HG02885 (cell line): ENCODE data around the gene OGG1.

Source experiments
- ATAC-seq: cut with Tn5 transposase; IDR thresholded peaks from one replicate; pipeline ENCODE4 v1.9.1; 2021; ENCODE audit warnings: mild to moderate bottlenecking; ENCODE audit not compliant: unreplicated experiment, poor library complexity

Gene OGG1

DNA sequence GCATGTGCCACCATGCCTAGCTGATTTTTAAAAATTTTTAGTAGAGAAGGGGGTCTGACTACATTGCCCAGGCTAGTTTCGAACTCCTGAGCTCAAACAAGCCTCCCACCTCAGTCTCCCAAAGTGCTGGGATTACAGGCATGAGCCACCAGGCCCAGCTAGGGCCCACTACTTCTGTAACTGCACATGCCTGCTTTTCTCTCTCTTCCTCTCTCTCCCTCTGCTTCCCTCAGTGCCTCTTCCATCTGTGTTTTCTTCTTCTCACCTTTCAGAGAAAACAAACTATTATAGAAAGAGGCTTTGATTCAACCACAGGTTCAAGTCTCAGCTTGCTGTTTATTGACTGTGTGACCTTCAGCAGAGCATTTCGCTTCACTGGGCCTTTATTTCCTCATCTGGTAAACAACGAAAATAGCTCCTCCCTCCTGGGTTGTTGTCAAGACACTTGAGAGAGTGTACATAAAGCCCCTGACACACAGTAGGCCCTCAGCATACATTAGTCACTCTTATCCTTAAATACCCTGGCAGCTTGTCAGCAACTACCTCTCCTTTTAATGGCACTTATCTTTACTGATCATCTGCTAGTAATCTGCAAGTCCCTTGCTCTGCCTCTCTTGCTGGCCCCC, 32.3 kb downstream of the OGG1 start:
- no peak for ATAC-seq

DNA sequence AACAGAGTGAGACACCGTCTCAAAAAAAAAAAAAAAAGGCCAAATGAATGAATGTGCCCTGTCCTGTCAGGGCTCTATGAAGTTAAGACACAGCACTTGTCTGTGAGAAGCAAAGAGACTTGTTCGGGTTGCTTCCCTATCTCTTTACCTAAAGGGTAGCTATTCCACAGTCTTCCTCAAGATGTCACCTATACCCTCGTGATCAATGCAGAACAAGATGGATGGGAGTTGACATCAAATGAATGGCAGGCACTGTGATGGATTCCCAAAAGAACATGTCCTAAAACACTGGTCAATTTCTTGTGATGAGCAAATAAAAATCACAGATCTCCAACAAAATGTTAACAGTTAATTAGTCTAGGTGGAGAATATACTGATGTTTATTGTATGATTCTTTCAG, 33.0 kb downstream of the OGG1 start:
- no peak for ATAC-seq

DNA sequence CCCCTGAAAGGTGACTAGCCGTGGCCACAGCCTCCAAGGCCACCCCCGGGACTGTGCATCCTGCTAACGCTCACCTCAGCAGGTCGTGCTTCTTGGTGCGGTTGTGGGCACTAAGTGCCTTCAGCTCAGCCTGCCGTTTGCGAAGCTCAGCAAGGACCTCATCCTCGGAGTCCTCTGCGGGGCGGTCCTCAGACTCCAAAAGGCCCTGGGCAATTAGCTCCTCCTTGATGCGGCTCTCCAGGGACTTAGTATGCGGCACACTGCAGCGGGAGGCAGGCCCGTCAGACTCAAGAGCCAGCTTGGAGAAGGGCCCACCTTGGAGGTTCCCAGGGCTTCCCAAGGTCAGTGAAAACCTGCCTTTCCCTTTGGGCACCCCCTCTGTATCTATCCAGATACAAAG, 34.2 kb downstream of the OGG1 start:
- ATAC-seq, result no peak

DNA sequence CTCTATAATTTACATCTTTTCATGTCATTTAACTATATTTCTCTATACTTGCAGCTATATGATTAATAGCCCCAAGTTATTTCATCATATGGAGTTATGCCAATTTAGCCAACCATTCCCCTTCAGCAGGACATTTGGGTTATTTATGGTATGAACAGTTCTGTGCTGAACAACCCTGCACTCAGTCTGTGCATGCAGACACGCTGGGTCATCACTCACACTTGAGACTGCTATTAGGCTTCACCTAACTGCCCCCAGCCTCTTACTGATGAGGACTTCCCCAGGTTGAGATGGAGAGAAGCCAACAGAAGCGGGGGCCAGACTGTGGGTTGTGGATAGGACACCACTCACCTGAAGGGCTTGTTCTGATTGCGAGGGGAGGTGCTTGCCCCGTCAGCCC, 35.2 kb downstream of the OGG1 start:
- no peak for ATAC-seq

DNA sequence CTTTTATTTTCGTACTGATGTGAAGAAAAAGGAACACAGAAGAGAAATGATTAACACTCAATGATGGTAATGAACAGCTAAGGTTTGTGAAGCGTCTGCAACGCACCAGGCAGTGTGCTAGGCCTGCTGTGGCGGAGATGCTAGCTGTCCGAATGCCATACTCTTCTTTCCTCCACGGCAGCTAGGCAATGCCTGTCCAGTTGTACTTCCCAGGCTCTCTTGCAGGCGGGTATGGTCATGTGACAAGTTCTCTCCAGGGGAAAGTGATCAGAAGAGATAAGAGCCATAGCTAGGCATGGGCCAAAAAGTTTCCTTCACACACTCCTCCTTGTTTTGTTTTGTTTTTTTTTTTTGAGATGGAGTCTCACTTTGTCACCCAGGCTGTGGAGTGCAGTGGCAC, 35.9 kb downstream of the OGG1 start:
- ATAC-seq, result no peak

DNA sequence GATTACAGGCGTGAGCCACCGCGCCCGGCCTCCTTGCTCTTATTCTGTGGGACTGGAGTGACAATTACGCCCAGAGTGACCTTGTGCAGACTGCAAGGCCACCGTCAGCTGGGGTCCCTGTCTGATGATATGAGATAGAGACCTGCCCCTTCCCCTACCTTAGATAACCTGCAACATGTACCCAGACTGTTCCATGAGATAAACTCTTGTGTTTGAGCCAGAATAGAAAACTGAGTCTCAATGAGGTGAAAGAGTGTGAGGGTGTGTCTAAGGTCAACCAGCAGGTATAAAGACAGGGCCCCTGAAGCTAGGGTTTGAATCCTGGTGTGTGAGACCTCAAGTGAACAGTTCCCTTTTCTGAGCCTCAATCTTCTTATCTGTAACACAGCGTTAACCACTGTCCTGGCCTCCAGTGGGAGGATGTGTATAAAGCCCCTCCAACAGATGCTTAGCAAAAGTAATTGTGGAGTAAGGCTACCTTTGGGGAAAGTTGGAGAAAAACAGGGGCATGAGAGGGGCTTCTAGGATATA, 36.5 kb downstream of the OGG1 start:
- no peak for ATAC-seq

DNA sequence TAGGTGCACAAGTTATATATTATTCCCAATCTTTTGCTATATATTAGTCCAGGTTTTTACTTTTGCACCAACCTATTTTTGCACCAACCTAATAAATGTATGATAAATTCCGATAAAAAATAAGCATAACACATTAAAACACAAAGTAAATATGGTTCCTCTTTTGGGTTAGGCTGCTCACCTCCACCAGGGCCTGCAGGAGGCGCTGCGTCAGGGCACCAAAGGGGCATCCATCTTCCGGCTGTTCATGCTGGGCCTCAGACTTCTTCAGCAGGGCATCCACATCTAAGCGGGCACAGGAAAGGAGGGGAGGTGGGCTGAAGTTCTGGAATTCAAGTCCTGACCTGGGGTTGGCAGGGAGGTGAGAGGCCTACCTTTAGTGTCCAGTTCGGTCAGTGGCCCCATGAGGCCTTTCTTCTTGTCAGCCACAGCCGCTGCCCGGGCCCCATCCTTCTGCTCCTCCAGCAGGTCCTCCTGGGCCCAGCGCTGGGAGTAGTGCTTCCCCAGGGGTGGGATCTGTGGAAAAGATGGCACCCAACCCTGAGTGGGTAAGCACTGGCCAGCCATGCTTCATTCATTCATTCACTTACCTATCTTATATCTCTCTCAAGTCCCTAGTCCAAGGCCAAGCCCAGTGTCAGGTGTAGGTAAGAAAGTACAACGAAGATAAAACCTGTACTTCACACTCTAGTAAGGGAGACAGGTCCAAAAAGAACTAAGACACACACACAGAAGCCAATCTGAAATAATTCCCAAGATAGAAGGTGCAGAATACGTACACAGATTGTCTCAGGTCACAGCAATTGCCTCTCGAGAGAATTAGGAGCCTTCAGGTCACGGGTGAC, 37.3 kb downstream of the OGG1 start:
- no peak for ATAC-seq

DNA sequence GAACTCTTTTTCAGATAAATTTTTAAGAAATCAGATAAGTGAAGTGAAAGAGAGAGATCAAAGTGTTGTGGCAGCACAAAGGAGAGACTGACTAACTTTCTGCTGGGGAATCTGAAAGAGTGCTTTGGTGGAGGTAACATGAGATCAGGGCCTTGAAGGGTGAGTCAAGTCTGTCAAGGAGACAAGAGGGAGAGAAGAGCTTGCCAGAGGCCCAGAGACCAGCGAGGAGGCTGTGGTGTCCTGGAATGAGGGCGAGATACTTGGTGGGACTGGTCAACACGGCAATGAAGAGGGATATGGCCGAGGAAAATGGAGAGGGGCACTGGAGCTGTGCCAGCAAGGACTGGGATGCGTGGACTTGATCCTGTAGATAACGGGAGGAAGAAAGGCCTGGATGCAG, 38.0 kb downstream of the OGG1 start:
- no peak for ATAC-seq

DNA sequence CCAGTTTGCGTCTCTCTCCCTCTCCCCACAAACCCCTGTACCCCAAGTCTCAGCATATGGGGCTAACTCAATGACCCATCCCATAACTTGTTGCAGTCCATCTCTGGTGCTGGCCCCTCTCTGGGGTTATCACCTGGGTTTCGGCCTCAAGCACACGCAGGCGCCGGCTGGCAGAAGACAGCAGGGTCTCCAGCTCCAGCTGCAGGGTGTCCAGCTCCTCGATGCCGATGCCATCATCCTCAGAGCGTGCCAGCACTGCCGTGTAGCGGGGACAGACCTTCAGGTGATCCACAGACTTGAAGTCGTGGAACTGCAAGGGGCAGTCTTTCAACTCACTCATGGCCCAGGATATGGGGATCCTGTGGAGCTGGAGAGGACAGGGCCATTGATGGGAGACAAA, 41.4 kb downstream of the OGG1 start:
- no peak for ATAC-seq

DNA sequence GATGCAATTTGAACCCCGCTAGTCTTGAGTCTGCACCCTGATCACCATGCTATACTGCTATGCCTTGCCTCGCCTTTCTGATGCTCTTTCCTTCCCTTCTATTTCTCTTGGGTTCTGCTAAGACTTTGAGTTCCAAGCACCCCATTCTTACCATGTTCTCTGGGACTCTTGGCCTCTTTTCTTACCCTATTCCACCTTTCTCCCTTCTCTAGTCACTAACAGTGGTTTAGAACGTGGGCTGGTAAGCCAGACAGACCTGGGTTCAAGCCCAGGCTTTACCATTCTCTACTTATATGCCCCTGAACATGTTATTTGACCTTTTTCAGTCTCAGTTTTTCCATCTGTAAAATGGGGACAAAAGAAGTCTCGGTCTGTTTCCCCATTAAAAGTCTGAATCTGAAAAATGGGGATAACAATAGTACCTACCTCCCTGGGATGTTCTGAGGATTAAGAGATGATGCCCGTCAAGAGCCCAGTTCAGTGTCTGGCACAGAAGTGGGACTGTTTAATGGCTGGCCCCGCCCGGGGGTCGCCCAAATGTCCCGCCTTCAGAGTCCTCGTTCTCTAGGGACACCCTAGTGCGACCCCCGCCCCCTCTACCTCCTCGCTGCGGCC, 42.1 kb downstream of the OGG1 start:
- ATAC-seq, result no peak

DNA sequence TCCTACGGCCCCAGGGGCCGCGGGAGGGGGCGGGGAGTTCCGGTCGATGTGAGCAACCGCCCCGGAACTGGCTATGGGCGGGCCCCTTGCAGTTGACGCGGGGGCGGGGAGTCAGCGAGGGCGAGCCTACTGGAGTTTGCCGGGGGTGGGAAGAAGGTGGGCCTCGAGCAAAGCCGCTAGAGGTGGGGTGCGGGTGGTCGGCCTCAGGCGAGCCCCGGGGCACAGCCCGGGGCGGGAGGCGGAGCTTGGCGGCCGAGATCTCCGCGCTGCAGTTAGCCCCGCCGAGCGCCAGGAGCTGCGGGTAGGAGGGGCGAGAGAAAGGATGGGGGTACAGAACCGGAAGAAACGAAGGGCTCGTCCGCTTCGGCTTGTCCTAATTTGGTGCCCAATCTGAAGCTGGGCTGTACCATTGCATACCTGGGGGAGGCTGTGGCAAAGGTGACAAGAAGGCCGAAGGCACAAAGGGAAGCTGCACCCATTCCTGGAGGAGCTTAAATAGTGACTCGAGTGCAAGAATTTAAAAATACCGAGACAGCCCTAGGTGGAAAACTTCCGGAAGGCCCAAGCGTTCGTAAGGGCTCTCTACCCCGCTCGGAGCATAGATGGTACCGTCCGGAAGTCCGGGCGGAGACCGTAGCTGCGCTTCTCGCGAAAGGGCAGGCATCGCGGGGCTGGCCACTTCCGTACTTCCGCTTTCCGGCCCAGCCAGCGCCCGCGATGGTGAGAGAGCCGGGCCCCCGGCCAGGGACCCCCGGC, 42.8 kb downstream of the OGG1 start, which contains the start of the genes ARPC4 and TADA3:
Gene ARPC4, plus strand, starts transcription at position 678 of the 756 bp plus-strand sequence. Its CDS starts 40 bp downstream, at position 718.
Gene TADA3, minus strand, starts transcription at position 69 of the 756 bp plus-strand sequence. CDS start 1,007 bp downstream, outside the sequence.
- ATAC-seq, result peak; percentile 79

DNA sequence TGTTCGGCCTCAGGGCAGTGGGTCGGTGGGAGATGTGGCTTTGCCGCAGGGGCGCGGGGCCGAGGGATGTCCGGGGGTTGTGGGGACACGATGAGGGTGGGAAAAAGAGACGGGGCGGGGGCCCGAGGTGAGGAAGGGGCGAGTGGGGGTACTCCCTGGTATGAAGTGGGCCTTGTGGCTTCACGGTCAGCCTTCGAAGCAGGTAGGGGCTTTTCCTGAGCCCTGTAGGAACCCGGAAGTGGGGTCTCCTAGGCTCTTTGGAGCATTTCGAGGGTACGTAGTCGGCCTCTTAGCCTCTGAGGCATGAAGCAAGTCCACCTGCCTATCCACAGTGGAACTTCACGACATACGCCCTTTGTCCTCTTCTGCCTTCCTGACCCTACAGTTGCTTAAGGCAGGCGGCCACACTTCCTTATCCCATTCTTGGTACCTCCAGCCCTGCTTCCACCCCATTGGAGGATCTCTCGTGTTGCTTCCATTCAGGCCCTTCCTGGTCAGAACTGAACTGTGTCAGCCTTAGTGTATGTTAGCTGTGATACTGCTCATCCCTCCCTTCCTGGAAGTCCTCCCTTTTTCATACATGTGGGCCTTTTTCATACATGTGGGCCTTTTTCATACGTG, 43.5 kb downstream of the OGG1 start:
- ATAC-seq, result no peak

DNA sequence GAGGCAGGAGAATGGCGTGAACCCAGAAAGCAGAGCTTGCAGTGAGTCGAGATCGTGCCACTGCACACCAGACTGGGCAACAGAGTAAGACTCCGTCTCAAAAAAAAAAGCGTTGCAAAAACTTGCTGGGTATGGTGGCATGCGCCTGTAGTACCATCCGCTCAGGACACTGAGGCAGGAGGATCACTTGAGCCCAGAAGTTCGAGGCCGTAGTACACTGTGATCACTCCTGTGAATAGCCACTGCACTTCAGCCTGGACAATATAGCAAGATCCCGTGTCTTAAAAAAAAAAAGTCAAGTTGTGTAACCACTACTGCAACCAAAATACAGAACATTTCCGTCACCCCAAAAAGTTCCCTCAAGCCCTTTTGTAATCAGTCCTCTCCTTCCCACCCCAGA, 44.6 kb downstream of the OGG1 start:
- ATAC-seq, result no peak

DNA sequence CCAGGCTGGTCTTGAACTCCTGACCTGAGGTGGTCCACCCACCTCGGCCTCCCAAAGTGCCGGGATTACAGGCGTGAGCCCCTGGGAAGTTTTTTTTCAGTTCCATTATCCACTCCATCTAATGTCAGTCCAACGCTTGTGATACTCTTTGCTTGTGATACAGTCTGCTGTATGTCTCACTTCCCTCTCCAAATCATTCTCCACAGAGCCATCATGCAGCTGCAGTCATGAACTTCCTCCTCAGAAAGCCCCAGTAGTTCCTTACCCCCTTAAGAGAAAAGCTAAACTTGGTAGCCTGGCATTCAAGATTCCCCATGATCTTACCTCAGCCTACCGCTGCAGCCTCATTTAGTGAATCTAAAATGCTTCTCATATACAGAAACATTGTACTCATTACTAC, 45.5 kb downstream of the OGG1 start:
- ATAC-seq, result no peak

DNA sequence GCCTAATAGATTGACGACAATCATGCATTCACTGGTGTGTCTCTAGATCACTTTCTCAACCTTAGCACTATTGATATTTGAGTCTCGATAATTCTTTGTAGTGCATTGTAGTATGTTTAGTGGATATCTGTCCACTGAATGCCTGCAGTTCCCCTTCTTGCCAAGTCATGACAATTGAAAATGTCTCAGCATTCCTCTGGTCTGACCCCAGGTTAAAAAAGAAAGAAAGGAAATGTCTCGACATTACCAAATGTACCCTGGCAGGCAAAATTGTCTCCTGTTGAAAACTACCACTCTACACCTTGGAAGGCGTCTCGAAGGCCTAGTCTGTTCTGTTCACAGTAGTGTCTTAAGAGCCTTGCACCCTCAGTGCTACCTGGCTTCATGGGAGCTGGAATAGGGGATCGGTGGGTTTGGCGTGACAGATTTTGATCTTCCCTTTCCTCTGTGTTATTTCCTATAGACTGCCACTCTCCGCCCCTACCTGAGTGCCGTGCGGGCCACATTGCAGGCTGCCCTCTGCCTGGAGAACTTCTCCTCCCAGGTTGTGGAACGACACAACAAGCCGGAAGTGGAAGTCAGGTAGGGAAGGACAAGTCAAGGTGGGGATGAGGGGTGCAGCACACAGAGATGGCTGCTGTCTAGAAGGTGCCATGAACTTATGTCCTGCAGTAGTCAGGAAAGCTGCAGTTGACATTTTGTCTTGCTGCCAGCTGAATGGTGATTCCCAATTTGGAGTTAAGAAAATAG, 47.6 kb downstream of the OGG1 start:
- ATAC-seq, result no peak

DNA sequence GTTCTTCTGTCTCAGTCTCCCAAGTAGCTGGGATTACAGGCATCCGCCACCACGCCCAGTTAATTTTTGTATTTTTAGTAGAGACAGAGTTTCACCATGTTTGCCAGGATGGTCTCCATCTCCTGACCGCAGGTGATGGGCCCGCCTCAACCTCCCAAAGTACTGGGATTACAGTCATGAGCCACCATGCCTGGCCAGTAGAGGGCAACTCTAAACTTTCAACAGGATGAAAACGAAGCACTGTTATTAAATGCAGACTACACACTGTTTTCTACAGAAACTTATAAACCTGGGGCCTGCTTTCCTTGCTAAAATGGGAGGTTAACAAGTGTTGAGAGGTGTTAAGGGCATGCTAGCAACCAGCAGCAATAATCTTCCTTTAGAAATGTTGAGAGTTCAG, 50.8 kb downstream of the OGG1 start:
- ATAC-seq, result no peak

DNA sequence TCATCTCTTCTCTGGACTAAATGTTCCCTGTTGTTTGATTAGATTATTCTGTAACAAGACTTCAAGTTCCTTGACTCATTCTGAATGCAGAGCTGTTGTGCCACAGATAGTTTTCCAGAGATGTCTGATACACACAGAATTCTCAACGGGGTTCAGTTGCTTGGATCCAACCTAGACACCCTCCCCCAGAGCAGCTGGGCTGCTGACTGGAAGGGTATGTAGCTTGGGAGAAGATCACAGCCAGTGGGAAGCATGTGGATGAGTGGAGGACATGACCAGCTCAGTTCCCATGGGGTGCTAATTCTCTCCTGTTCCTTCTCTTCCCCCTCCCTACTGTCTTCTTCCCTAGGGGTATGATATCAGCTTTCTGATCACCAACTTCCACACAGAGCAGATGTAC, 53.7 kb downstream of the OGG1 start:
- no peak for ATAC-seq

DNA sequence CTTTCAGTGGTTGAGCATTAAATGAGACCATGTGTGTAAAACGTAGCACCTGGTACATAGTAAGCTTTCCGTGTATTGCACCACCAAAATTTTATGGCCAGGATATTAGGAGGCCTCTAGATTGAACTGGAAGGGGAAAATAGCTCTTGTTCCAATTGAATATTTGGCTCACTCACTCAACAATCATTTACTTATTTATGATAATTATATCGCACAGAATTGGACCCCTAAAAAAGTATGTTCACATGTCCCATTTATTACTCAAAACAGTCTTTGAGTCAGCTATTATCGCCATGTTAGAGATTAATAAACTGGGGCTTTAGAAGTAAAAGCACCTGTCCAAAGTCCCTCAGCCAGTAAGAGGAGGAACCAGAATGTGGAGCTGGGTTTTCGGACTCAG, 55.2 kb downstream of the OGG1 start:
- ATAC-seq, result no peak

DNA sequence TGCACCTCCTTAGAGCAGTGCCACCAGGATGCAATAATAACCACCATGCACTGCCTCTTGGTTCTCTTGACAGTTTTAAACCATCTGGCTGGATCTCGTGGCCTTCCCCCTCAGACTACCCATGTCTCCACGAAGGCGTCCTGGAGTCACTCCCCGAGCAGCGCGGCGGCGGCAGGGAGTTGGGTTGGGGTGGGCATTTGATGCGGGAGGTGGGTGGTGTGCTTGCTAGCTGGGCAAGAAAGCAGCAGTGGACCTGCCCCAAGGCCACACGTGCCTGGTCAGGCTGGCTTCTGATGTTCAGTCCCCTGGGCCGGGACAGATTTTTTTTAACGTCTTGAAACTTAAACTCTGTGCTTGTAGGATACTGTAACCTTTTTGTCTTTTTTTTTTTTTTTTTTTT, 56.4 kb downstream of the OGG1 start:
- no peak for ATAC-seq
